ENCODE results near the gene TMED6.

DNA sequence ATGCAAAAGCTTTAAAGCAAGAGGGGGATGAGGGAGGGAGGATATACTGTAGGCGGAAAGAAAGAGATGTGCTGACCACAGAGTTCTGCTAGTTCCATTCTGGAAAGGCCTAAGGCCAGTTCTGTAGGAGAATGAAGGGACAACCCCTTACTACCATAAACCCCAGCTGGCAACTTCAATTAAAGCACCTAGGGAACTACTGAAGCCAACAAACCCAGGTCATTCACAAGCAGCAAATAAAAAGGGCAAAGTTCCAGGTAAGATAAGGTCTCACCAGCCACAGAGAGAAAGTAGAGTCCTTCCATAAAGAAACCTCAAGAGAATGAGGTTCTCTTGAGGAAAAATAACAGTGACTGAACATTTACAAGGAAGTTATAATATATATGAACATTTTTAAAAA, 21.4 kb upstream of the TMED6 start:
- no peak for TF ChIP-seq EZH2phosphoT487 (IDR thresholded peaks at IDR 0.05; ENCODE audit: unreplicated experiment)
- no peak for TF ChIP-seq REST (IDR thresholded peaks at IDR 0.05; ENCODE audit: unreplicated experiment)
- TF ChIP-seq CTCF (conservative IDR thresholded peaks at IDR 0.05; ENCODE audit: low read depth in 2 of 2), result no peak
- TF ChIP-seq POLR2AphosphoS5 (IDR thresholded peaks at IDR 0.05; ENCODE audit: low read depth), result no peak
- no peak for TF ChIP-seq JUNB (IDR thresholded peaks at IDR 0.05; ENCODE audit: unreplicated experiment)
- TF ChIP-seq EZH2 (IDR thresholded peaks at IDR 0.05; ENCODE audit: low read depth, unreplicated experiment), result no peak
- no peak for TF ChIP-seq CREB1 (CRISPR knock-in tag; IDR thresholded peaks at IDR 0.05; ENCODE audit: low read depth)
- TF ChIP-seq, protein P1, sequence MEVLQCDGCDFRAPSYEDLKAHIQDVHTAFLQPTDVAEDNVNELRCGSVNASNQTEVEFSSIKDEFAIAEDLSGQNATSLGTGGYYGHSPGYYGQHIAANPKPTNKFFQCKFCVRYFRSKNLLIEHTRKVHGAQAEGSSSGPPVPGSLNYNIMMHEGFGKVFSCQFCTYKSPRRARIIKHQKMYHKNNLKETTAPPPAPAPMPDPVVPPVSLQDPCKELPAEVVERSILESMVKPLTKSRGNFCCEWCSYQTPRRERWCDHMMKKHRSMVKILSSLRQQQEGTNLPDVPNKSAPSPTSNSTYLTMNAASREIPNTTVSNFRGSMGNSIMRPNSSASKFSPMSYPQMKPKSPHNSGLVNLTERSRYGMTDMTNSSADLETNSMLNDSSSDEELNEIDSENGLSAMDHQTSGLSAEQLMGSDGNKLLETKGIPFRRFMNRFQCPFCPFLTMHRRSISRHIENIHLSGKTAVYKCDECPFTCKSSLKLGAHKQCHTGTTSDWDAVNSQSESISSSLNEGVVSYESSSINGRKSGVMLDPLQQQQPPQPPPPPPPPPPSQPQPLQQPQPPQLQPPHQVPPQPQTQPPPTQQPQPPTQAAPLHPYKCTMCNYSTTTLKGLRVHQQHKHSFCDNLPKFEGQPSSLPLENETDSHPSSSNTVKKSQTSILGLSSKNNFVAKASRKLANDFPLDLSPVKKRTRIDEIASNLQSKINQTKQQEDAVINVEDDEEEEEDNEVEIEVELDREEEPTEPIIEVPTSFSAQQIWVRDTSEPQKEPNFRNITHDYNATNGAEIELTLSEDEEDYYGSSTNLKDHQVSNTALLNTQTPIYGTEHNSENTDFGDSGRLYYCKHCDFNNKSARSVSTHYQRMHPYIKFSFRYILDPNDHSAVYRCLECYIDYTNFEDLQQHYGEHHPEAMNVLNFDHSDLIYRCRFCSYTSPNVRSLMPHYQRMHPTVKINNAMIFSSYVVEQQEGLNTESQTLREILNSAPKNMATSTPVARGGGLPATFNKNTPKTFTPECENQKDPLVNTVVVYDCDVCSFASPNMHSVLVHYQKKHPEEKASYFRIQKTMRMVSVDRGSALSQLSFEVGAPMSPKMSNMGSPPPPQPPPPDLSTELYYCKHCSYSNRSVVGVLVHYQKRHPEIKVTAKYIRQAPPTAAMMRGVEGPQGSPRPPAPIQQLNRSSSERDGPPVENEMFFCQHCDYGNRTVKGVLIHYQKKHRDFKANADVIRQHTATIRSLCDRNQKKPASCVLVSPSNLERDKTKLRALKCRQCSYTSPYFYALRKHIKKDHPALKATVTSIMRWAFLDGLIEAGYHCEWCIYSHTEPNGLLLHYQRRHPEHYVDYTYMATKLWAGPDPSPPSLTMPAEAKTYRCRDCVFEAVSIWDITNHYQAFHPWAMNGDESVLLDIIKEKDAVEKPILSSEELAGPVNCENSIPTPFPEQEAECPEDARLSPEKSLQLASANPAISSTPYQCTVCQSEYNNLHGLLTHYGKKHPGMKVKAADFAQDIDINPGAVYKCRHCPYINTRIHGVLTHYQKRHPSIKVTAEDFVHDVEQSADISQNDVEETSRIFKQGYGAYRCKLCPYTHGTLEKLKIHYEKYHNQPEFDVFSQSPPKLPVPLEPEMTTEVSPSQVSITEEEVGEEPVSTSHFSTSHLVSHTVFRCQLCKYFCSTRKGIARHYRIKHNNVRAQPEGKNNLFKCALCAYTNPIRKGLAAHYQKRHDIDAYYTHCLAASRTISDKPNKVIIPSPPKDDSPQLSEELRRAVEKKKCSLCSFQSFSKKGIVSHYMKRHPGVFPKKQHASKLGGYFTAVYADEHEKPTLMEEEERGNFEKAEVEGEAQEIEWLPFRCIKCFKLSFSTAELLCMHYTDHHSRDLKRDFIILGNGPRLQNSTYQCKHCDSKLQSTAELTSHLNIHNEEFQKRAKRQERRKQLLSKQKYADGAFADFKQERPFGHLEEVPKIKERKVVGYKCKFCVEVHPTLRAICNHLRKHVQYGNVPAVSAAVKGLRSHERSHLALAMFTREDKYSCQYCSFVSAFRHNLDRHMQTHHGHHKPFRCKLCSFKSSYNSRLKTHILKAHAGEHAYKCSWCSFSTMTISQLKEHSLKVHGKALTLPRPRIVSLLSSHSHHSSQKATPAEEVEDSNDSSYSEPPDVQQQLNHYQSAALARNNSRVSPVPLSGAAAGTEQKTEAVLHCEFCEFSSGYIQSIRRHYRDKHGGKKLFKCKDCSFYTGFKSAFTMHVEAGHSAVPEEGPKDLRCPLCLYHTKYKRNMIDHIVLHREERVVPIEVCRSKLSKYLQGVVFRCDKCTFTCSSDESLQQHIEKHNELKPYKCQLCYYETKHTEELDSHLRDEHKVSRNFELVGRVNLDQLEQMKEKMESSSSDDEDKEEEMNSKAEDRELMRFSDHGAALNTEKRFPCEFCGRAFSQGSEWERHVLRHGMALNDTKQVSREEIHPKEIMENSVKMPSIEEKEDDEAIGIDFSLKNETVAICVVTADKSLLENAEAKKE (CRISPR knock-in tag; IDR thresholded peaks at IDR 0.05), result no peak
- no peak for TF ChIP-seq ZNF331 (CRISPR knock-in tag; IDR thresholded peaks at IDR 0.05; ENCODE audit: low read depth)
- TF ChIP-seq ZNF114 (CRISPR knock-in tag; IDR thresholded peaks at IDR 0.05), result no peak
- no peak for TF ChIP-seq NANOG (IDR thresholded peaks at IDR 0.05; ENCODE audit: borderline replicate concordance)
- no peak for TF ChIP-seq ETS1 (IDR thresholded peaks at IDR 0.05)
- TF ChIP-seq STAT1 (IDR thresholded peaks at IDR 0.05; ENCODE audit: unreplicated experiment), result no peak

All from GM23338 (cell line).